Mucosa of descending colon (tissue), 3 donors: Measurements from ENCODE around the gene ATP8B3. TPM values are rescaled to one million over a fixed set of nuclear protein-coding genes. Genes with fewer than 3 reads are reported as not detected.
A peak's percentile ranks its signal among the peaks of the same experiment; 100 is the strongest.

ENCODE experiments used
- ATAC-seq: fragments of 200-7000 bp; cut with Tn5 transposase; one replicate; pipeline ENCODE4 v1.9.1; 2020; ENCODE audit warnings: mild to moderate bottlenecking, moderate library complexity
- DNase-seq, 3 donors: peaks; one replicate each; pipeline ENCODE4 v3.0.0-alpha.2; 2020
- H3K36me3 ChIP-seq: fragments of 200-600 bp; one replicate; pipeline ENCODE4 v1.8.0; 2021; ENCODE audit warnings: low read depth, mild to moderate bottlenecking
- H3K4me1 ChIP-seq: fragments of 200-600 bp; one replicate; pipeline ENCODE4 v1.8.0; 2021; ENCODE audit warnings: low read depth, mild to moderate bottlenecking
- H3K4me3 ChIP-seq: fragments of 200-600 bp; one replicate; pipeline ENCODE4 v1.8.0; 2021; ENCODE audit warnings: mild to moderate bottlenecking
- H3K9me3 ChIP-seq: fragments of 200-600 bp; one replicate; pipeline ENCODE4 v1.8.0; 2021; ENCODE audit warnings: mild to moderate bottlenecking
- intact Hi-C, 2 donors: fragments of 100-400 bp; cut with DNase I in 1 of 2; cut with micrococcal nuclease in 1 of 2; formaldehyde crosslinking; loops; one replicate each; pipeline versions ENCODE4 v1.11.0 to v1.11.1; 2022; cut with DNase I, micrococcal nuclease
- total RNA-seq, 3 donors: library from RNA; stranded (reverse); fragmentation: NEBNext Ultra II Directional in 2 of 3; extraction: Animal tissue kit (Norgen Biotek cat#: 25700) in 2 of 3; gene quantifications; one replicate each; pipeline versions ENCODE4 v1.2.1 to v1.2.4, GENCODE V29; 2021 to 2023
- TF ChIP-seq, protein P1 (sequence below): fragments of 200-600 bp; IDR thresholded peaks from one replicate; pipeline ENCODE4 v1.8.0; 2022; ENCODE audit warnings: antibody characterized with exemption, mild to moderate bottlenecking
- donor health status: DM: no; HTN: no; CAD: no; lungs with moderate emphysema.
- donor health status: DM: no; HTN: no; CAD: no.
- donor health status: DM: no; HTN: yes; CAD: no.

Gene ATP8B3
- total RNA-seq, 3 donors from 2014 or later: 0.55 to 1.2 (median 0.80) TPM

GRCh38 chr19:1754636-1755466, 57.2 kb downstream of the ATP8B3 start:
- Histone ChIP-seq H3K9me3 (no peaks in the 10 kb centered on the region), H3K36me3 (no peaks in the 10 kb centered on the region), H3K4me3 (no peak overlapping the region), H3K4me1 (no peaks in the 10 kb centered on the region)
- intact Hi-C loops: no loop called here
- TF ChIP-seq, protein P1, sequence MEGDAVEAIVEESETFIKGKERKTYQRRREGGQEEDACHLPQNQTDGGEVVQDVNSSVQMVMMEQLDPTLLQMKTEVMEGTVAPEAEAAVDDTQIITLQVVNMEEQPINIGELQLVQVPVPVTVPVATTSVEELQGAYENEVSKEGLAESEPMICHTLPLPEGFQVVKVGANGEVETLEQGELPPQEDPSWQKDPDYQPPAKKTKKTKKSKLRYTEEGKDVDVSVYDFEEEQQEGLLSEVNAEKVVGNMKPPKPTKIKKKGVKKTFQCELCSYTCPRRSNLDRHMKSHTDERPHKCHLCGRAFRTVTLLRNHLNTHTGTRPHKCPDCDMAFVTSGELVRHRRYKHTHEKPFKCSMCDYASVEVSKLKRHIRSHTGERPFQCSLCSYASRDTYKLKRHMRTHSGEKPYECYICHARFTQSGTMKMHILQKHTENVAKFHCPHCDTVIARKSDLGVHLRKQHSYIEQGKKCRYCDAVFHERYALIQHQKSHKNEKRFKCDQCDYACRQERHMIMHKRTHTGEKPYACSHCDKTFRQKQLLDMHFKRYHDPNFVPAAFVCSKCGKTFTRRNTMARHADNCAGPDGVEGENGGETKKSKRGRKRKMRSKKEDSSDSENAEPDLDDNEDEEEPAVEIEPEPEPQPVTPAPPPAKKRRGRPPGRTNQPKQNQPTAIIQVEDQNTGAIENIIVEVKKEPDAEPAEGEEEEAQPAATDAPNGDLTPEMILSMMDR: no peak
- no peak for DNase-seq
- ATAC-seq: no peak

GRCh38 chr19:1754018-1754635, 57.9 kb downstream of the ATP8B3 start:
- H3K9me3 ChIP-seq: no peaks in the 10 kb centered on the region
- ATAC-seq (no peak), DNase-seq (no peak)
- H3K4me3 ChIP-seq: no peak overlapping the region
- H3K36me3 ChIP-seq: no peaks in the 10 kb centered on the region
- TF ChIP-seq, protein P1: no peak
- H3K4me1 ChIP-seq: peaks cover 3% of the 10 kb centered on the region
- intact Hi-C loops: no loop called here

DNA sequence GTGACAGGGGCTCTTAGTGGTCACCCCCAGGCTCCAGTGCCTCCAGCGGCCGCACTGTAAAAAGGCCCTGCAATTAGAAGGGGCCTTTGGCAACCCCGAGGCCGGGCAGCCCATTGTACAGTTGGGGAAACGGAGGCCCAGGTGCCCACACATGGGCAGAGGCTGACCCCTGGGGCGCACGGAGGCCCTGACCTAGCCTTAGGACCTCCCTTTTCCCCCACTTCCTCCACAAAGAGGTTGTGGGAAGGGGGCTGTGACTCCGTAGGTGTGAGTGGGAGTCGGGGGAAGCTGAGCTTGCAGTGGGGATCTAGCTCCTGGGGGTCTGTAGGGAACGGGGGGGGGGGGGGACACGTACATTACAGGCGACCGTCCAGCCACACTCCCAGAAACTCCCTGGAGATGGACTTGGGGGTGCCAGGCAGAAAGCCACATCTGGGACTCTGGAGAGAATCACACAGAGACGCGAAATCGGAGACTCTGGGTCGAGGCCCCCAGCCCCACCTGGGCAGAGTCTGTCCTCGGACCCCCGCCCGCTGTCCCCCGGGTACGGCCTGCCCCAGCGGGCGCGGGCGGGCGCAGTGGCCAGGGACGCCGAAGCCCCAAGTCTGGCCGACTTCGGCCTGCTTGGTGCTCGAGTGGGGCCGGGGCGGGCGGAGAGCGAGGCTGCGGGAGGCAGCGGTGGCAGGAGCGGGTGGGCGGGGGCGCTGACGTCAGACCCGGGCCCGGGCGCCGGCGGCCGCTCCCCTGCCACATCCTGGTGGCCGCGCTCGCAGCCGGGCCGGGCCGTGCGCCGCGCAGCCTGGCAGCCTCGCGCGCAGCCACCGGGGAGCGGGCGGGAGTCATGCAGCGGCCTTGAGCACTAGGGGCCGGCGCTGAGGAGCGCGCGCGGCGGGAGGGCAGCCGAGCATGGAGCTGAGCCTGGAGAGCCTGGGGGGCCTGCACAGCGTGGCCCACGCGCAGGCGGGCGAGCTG, 59.0 kb downstream of the ATP8B3 start, which contains the start of gene ONECUT3:
Gene ONECUT3 (plus strand): TSS at position 750 of the 972 bp plus-strand sequence. CDS start 157 bp downstream, at position 907.
- TF ChIP-seq, protein P1: no peak
- ATAC-seq (peak; percentile 22), DNase-seq (no peak)
- H3K36me3 ChIP-seq: no peaks in the 10 kb centered on the region
- no peak within 1 kb of the TSS for H3K4me3 ChIP-seq
- H3K4me1 ChIP-seq: peaks cover 13% of the 10 kb centered on the region
- H3K9me3 ChIP-seq: no peaks in the 10 kb centered on the region
- intact Hi-C loops: no loop called here

DNA sequence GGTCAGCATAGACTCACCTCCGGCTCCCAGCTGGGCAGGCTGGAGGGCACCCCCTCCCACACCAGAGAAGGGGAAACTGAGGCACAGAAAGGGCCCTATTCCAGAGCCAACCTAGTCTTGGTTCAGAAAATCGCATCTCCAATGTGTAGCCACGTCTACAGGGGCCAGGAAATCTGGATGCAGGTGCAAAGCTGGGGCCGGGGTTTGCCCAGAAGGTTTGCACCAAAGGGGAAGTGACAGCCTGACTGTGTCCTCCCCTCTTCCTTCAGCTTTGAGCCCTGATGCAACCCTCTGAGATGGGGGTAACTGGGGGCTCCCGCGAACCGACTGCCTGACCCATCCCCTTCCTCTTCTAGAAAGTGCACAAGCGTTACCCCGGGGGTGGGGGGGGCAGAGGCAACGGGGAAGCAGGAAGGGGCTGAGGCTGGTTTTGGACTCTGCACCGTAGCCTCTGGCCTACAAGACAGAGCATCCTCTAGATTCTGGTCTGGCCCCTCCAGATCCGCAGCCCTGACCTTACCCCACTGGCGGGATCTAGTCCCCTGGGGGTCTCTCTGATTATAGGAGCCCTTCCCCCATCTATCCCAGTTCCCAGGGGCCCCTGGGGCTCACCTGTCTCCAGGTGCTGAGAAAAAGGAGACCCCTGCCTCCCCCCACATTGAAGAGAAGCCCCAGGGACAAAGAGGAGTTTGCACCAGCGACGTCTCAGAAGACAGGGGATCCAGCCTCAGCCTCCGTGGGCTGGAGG, 59.9 kb downstream of the ATP8B3 start:
- no peak for ATAC-seq
- no peaks in the 10 kb centered on the region for H3K36me3 ChIP-seq
- peaks cover 17% of the 10 kb centered on the region for H3K4me1 ChIP-seq
- intact Hi-C loops: no loop called here
- no peak for DNase-seq
- H3K9me3 ChIP-seq: no peaks in the 10 kb centered on the region
- TF ChIP-seq, protein P1: no peak
- H3K4me3 ChIP-seq: no peak overlapping the region
